ENCODE data around the gene SLC25A5.

The SLC25A5 gene

GRCh38 chrX:119505945-119506344 lies 37.7 kb downstream of the SLC25A5 start:
- Histone ChIP-seq H4K8ac (ENCODE audit: low read depth, low read length) (no peak overlapping the region), H3K4me3 (ENCODE audit: low read depth, low read length) (no peak overlapping the region), H4K91ac (ENCODE audit: low read depth, low read length) (no peak overlapping the region), H2BK5ac (ENCODE audit: low read depth, low read length, poor library complexity) (no peak overlapping the region), H3K36me3 (ENCODE audit: control insufficient read depth in 1 of 2, insufficient read depth in 2 of 2, low read length in 2 of 2) (no peaks in the 10 kb centered on the region), H2BK12ac (ENCODE audit: low read length) (no peak overlapping the region), H3K27me3 (ENCODE audit: insufficient read depth, low read length) (no peaks in the 10 kb centered on the region), H3K27ac (ENCODE audit: low read depth, low read length) (no peak overlapping the region), H3K4me1 (ENCODE audit: control insufficient read depth in 1 of 2, insufficient read depth in 2 of 2, low read length in 2 of 2) (peaks cover 5 to 16% of the 10 kb centered on the region in 2 experiments), H3K14ac (ENCODE audit: low read length) (no peak overlapping the region), H3K4ac (ENCODE audit: low read depth, low read length) (no peak overlapping the region), H3K23ac (ENCODE audit: low read length) (no peak overlapping the region), H3K9me3 (ENCODE audit: insufficient read depth, low read depth, low read length) (no peaks in the 10 kb centered on the region), H3K18ac (ENCODE audit: low read length) (no peak overlapping the region), H3K79me2 (ENCODE audit: control insufficient read depth, insufficient read depth, low read length, poor library complexity) (no peaks in the 10 kb centered on the region), H4K12ac (ENCODE audit: low read depth, low read length) (no peak overlapping the region), H2BK120ac (ENCODE audit: insufficient read depth, low read length, poor library complexity) (no peak overlapping the region), H2AK5ac (ENCODE audit: low read length) (no peak overlapping the region), H3K9ac (ENCODE audit: low read length) (no peak overlapping the region), H2AFZ (ENCODE audit: insufficient read depth, low read length, poor library complexity) (no peak overlapping the region), H3K79me1 (ENCODE audit: low read length) (no peaks in the 10 kb centered on the region), H3K4me2 (ENCODE audit: low read length) (no peak overlapping the region)
- no peak for DNase-seq
- WGBS (ENCODE audit: extremely low coverage, insufficient coverage, insufficient read length) = no CpG with 5 or more reads among the region's 4 CpGs

GRCh38 chrX:119507206-119507605 lies 39.0 kb downstream of the SLC25A5 start:
- Histone ChIP-seq H3K18ac (ENCODE audit: low read length) (no peak overlapping the region), H3K4me1 (ENCODE audit: control insufficient read depth in 1 of 2, insufficient read depth in 2 of 2, low read length in 2 of 2) (peaks cover 5 to 11% of the 10 kb centered on the region in 2 experiments), H4K8ac (ENCODE audit: low read depth, low read length) (no peak overlapping the region), H2AFZ (ENCODE audit: insufficient read depth, low read length, poor library complexity) (no peak overlapping the region), H3K9me3 (ENCODE audit: insufficient read depth, low read depth, low read length) (no peaks in the 10 kb centered on the region), H3K4me2 (ENCODE audit: low read length) (no peak overlapping the region), H3K79me1 (ENCODE audit: low read length) (no peaks in the 10 kb centered on the region), H2BK120ac (ENCODE audit: insufficient read depth, low read length, poor library complexity) (no peak overlapping the region), H3K36me3 (ENCODE audit: control insufficient read depth in 1 of 2, insufficient read depth in 2 of 2, low read length in 2 of 2) (no peaks in the 10 kb centered on the region), H3K79me2 (ENCODE audit: control insufficient read depth, insufficient read depth, low read length, poor library complexity) (no peaks in the 10 kb centered on the region), H3K4ac (ENCODE audit: low read depth, low read length) (no peak overlapping the region), H3K9ac (ENCODE audit: low read length) (no peak overlapping the region), H2BK12ac (ENCODE audit: low read length) (no peak overlapping the region), H3K23ac (ENCODE audit: low read length) (no peak overlapping the region), H2BK5ac (ENCODE audit: low read depth, low read length, poor library complexity) (no peak overlapping the region), H4K12ac (ENCODE audit: low read depth, low read length) (no peak overlapping the region), H3K14ac (ENCODE audit: low read length) (no peak overlapping the region), H3K27ac (ENCODE audit: low read depth, low read length) (no peak overlapping the region), H4K91ac (ENCODE audit: low read depth, low read length) (no peak overlapping the region), H3K4me3 (ENCODE audit: low read depth, low read length) (no peak overlapping the region), H2AK5ac (ENCODE audit: low read length) (no peak overlapping the region), H3K27me3 (ENCODE audit: insufficient read depth, low read length) (no peaks in the 10 kb centered on the region)
- DNase-seq = no peak
- no CpG with 5 or more reads among the region's 6 CpGs for WGBS (ENCODE audit: extremely low coverage, insufficient coverage, insufficient read length)

GRCh38 chrX:119512146-119512800 lies 44.0 kb downstream of the SLC25A5 start:
- Histone ChIP-seq H3K9ac (ENCODE audit: low read length) (no peak overlapping the region), H2BK120ac (ENCODE audit: insufficient read depth, low read length, poor library complexity) (no peak overlapping the region), H3K4ac (ENCODE audit: low read depth, low read length) (no peak overlapping the region), H2AK5ac (ENCODE audit: low read length) (no peak overlapping the region), H3K79me2 (ENCODE audit: control insufficient read depth, insufficient read depth, low read length, poor library complexity) (no peaks in the 10 kb centered on the region), H2BK5ac (ENCODE audit: low read depth, low read length, poor library complexity) (no peak overlapping the region), H3K9me3 (ENCODE audit: insufficient read depth, low read depth, low read length) (no peaks in the 10 kb centered on the region), H3K14ac (ENCODE audit: low read length) (no peak overlapping the region), H3K79me1 (ENCODE audit: low read length) (no peaks in the 10 kb centered on the region), H4K91ac (ENCODE audit: low read depth, low read length) (no peak overlapping the region), H3K27me3 (ENCODE audit: insufficient read depth, low read length) (no peaks in the 10 kb centered on the region), H3K23ac (ENCODE audit: low read length) (no peak overlapping the region), H3K4me3 (ENCODE audit: low read depth, low read length) (no peak overlapping the region), H2AFZ (ENCODE audit: insufficient read depth, low read length, poor library complexity) (no peak overlapping the region), H3K4me1 (ENCODE audit: control insufficient read depth in 1 of 2, insufficient read depth in 2 of 2, low read length in 2 of 2) (no peaks in the 10 kb centered on the region), H3K27ac (ENCODE audit: low read depth, low read length) (no peak overlapping the region), H4K8ac (ENCODE audit: low read depth, low read length) (no peak overlapping the region), H3K36me3 (ENCODE audit: control insufficient read depth in 1 of 2, insufficient read depth in 2 of 2, low read length in 2 of 2) (no peaks in the 10 kb centered on the region), H4K12ac (ENCODE audit: low read depth, low read length) (no peak overlapping the region), H3K4me2 (ENCODE audit: low read length) (no peak overlapping the region), H2BK12ac (ENCODE audit: low read length) (no peak overlapping the region), H3K18ac (ENCODE audit: low read length) (no peak overlapping the region)
- WGBS (ENCODE audit: extremely low coverage, insufficient coverage, insufficient read length) = no CpG with 5 or more reads among the region's 14 CpGs
- DNase-seq = peak; percentile 55 to 77

- Histone ChIP-seq H3K23ac (ENCODE audit: low read length) (no peak overlapping the region), H3K4me2 (ENCODE audit: low read length) (no peak overlapping the region), H3K27ac (ENCODE audit: low read depth, low read length) (no peak overlapping the region), H3K79me1 (ENCODE audit: low read length) (no peaks in the 10 kb centered on the region), H3K79me2 (ENCODE audit: control insufficient read depth, insufficient read depth, low read length, poor library complexity) (no peaks in the 10 kb centered on the region), H3K18ac (ENCODE audit: low read length) (no peak overlapping the region), H3K4ac (ENCODE audit: low read depth, low read length) (no peak overlapping the region), H2BK12ac (ENCODE audit: low read length) (no peak overlapping the region), H3K36me3 (ENCODE audit: control insufficient read depth in 1 of 2, insufficient read depth in 2 of 2, low read length in 2 of 2) (no peaks in the 10 kb centered on the region), H4K12ac (ENCODE audit: low read depth, low read length) (no peak overlapping the region), H3K9me3 (ENCODE audit: insufficient read depth, low read depth, low read length) (no peaks in the 10 kb centered on the region), H4K91ac (ENCODE audit: low read depth, low read length) (no peak overlapping the region), H3K14ac (ENCODE audit: low read length) (no peak overlapping the region), H2AFZ (ENCODE audit: insufficient read depth, low read length, poor library complexity) (no peak overlapping the region), H2BK5ac (ENCODE audit: low read depth, low read length, poor library complexity) (no peak overlapping the region), H2AK5ac (ENCODE audit: low read length) (no peak overlapping the region), H3K4me1 (ENCODE audit: control insufficient read depth in 1 of 2, insufficient read depth in 2 of 2, low read length in 2 of 2) (no peaks in the 10 kb centered on the region), H3K4me3 (ENCODE audit: low read depth, low read length) (no peak overlapping the region), H3K27me3 (ENCODE audit: insufficient read depth, low read length) (no peaks in the 10 kb centered on the region), H4K8ac (ENCODE audit: low read depth, low read length) (no peak overlapping the region), H2BK120ac (ENCODE audit: insufficient read depth, low read length, poor library complexity) (no peak overlapping the region), H3K9ac (ENCODE audit: low read length) (no peak overlapping the region)
- no CpG with 5 or more reads among the region's 5 CpGs for WGBS (ENCODE audit: extremely low coverage, insufficient coverage, insufficient read length)
- peak; percentile 29 to 80 for DNase-seq
These were observed 48.0 kb downstream of the SLC25A5 start for GRCh38 chrX:119516157-119516702.
